OCI-LY7 (cell line): ENCODE measurements around the gene PDLIM3. TPM values are rescaled to one million over a fixed set of nuclear protein-coding genes. Genes with fewer than 3 reads are reported as not detected.

Experiments
- BruUV-seq: library from RNA; stranded (reverse); fragments of 400-500 nt; replicated peaks from 2 replicates; lab custom pipeline; 2021; lab: Mats Ljungman, UMichigan
- CTCF ChIA-PET: fragments of 300-600 bp; sonication (Branson Sonifier 250); formaldehyde crosslinking; loops from one replicate; lab custom pipeline; 2022; ENCODE audit warnings: antibody characterized with exemption; ENCODE audit not compliant: unreplicated experiment; lab: Charles Lee
- POLR2A ChIA-PET: fragments of 300-600 bp; sonication (Branson Sonifier 250); formaldehyde crosslinking; loops from one replicate; lab custom pipeline; 2022; ENCODE audit warnings: antibody characterized with exemption; lab: Charles Lee
- DNase-seq: peaks from one replicate; pipeline ENCODE4 v3.0.0-alpha.2; 2015; ENCODE audit warnings: low spot score
- H2AFZ ChIP-seq: fragments of 200-600 bp; sonication (generic), shearing (Covaris generic); 2 replicates; pipeline ENCODE4 v1.6.1; 2014; ENCODE audit warnings: mild to moderate bottlenecking, antibody characterized with exemption, low read length, moderate library complexity
- H3K27ac ChIP-seq: fragments of 200-600 bp; sonication (generic); 2 replicates; pipeline ENCODE4 v1.5.1; 2014; ENCODE audit warnings: mixed run types, low read depth, mild to moderate bottlenecking, moderate library complexity, low read length, inconsistent platforms; ENCODE audit not compliant: poor library complexity, severe bottlenecking
- H3K36me3 ChIP-seq: fragments of 200-600 bp; sonication (generic); 2 replicates; pipeline ENCODE4 v1.6.1; 2014; ENCODE audit warnings: mild to moderate bottlenecking, antibody characterized with exemption, low read length, moderate library complexity, mixed read lengths; ENCODE audit not compliant: insufficient read depth
- H3K4me1 ChIP-seq: fragments of 200-600 bp; sonication (generic); 2 replicates; pipeline ENCODE4 v1.5.1; 2014; ENCODE audit warnings: mild to moderate bottlenecking, low read length; ENCODE audit not compliant: insufficient read depth, poor library complexity, severe bottlenecking
- H3K4me2 ChIP-seq: fragments of 200-600 bp; sonication (generic); 2 replicates; pipeline ENCODE4 v1.6.1; 2014; ENCODE audit warnings: mild to moderate bottlenecking, low read length
- H3K4me3 ChIP-seq: fragments of 200-600 bp; sonication (generic); 2 replicates; pipeline ENCODE4 v1.5.1; 2014; ENCODE audit warnings: mild to moderate bottlenecking, low read depth, low read length; ENCODE audit not compliant: poor library complexity, severe bottlenecking
- H3K79me2 ChIP-seq: fragments of 200-600 bp; sonication (generic); 2 replicates; pipeline ENCODE4 v1.6.1; 2016; ENCODE audit warnings: low read depth, mild to moderate bottlenecking, low read length, moderate library complexity, mixed read lengths; ENCODE audit not compliant: insufficient read depth
- H3K9me2 ChIP-seq: fragments of 200-600 bp; sonication (generic); 2 replicates; pipeline ENCODE4 v1.6.1; 2016; ENCODE audit warnings: mild to moderate bottlenecking, low read length, mixed read lengths; ENCODE audit not compliant: insufficient read depth
- H3K9me3 ChIP-seq: fragments of 200-600 bp; sonication (generic); 2 replicates; pipeline ENCODE4 v1.6.1; 2014; ENCODE audit warnings: mild to moderate bottlenecking, mixed run types, low read length, mixed read lengths
- H4K20me1 ChIP-seq: fragments of 200-600 bp; sonication (generic); 2 replicates; pipeline ENCODE4 v1.6.1; 2014; ENCODE audit warnings: mild to moderate bottlenecking, antibody characterized with exemption, low read length, moderate library complexity, mixed read lengths; ENCODE audit not compliant: insufficient read depth
- EZH2phosphoT487 ChIP-seq: fragments of 200-600 bp; sonication (generic); IDR thresholded peaks from 2 replicates; pipeline ENCODE4 v1.6.1; 2018; ENCODE audit warnings: low read depth, borderline replicate concordance, mild to moderate bottlenecking, mixed run types, antibody characterized with exemption, low read length, moderate library complexity, mixed read lengths
- intact Hi-C: fragments of 100-400 bp; cut with micrococcal nuclease; formaldehyde crosslinking; loops from one replicate; pipeline ENCODE4 v1.10.0; 2022; ENCODE audit not compliant: unreplicated experiment
- total RNA-seq, 2 experiments: library from RNA; depleted of rRNA in 1 of 2; stranded (reverse); fragments of >200 nt in 1 of 2; shearing (Covaris generic) in 1 of 2; gene quantifications; 2 replicates each; pipeline ENCODE4 v1.2.3, GENCODE V29; 2014 to 2022
- TF ChIP-seq, protein P1 (sequence below): fragments of 200-600 bp; sonication (generic); conservative IDR thresholded peaks from 2 replicates; pipeline ENCODE4 v1.5.1; 2014; ENCODE audit warnings: mild to moderate bottlenecking, antibody characterized with exemption, low read length, moderate library complexity, mixed read lengths

PDLIM3 gene
- total RNA-seq, 2 experiments from 2014 or later, result 0.03 TPM; not detected in 1

- no peaks in the 10 kb centered on the region for H3K79me2 ChIP-seq
- H3K36me3 ChIP-seq, result no peaks in the 10 kb centered on the region
- no TSS peak for BruUV-seq
- no peak for DNase-seq
- no peak overlapping the region for H2AFZ ChIP-seq
- ChIA-PET POLR2A (interaction anchor here (0.7 to 2.5 kb wide), 4 partner anchors 10 to 25 kb away, joined by 3 to 7 read pairs (median 4); no protein-coding TSS in a partner anchor), CTCF (no interaction called here)
- no peaks in the 10 kb centered on the region for H4K20me1 ChIP-seq
- H3K4me2 ChIP-seq, result no peak overlapping the region
- no peaks in the 10 kb centered on the region for H3K9me3 ChIP-seq
- no peaks in the 10 kb centered on the region for H3K9me2 ChIP-seq
- H3K27ac ChIP-seq, result no peak overlapping the region
- no peak overlapping the region for H3K4me3 ChIP-seq
- no peaks in the 10 kb centered on the region for H3K4me1 ChIP-seq
- intact Hi-C loops, result no loop called here
- TF ChIP-seq, protein P1, sequence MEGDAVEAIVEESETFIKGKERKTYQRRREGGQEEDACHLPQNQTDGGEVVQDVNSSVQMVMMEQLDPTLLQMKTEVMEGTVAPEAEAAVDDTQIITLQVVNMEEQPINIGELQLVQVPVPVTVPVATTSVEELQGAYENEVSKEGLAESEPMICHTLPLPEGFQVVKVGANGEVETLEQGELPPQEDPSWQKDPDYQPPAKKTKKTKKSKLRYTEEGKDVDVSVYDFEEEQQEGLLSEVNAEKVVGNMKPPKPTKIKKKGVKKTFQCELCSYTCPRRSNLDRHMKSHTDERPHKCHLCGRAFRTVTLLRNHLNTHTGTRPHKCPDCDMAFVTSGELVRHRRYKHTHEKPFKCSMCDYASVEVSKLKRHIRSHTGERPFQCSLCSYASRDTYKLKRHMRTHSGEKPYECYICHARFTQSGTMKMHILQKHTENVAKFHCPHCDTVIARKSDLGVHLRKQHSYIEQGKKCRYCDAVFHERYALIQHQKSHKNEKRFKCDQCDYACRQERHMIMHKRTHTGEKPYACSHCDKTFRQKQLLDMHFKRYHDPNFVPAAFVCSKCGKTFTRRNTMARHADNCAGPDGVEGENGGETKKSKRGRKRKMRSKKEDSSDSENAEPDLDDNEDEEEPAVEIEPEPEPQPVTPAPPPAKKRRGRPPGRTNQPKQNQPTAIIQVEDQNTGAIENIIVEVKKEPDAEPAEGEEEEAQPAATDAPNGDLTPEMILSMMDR, result no peak
- TF ChIP-seq EZH2phosphoT487, result no peak
Measured at GRCh38 chr4:185573651-185574199, 38.4 kb upstream of the PDLIM3 start.

- intact Hi-C loops, result no loop called here
- H2AFZ ChIP-seq, result no peak overlapping the region
- H3K9me2 ChIP-seq, result no peaks in the 10 kb centered on the region
- H3K4me1 ChIP-seq, result no peaks in the 10 kb centered on the region
- TF ChIP-seq, protein P1, result no peak
- TF ChIP-seq EZH2phosphoT487, result no peak
- no peaks in the 10 kb centered on the region for H4K20me1 ChIP-seq
- H3K4me2 ChIP-seq, result no peak overlapping the region
- no peaks in the 10 kb centered on the region for H3K79me2 ChIP-seq
- H3K4me3 ChIP-seq, result no peak overlapping the region
- CTCF ChIA-PET, result no interaction called here
- no peak overlapping the region for H3K27ac ChIP-seq
- H3K9me3 ChIP-seq, result no peaks in the 10 kb centered on the region
- POLR2A ChIA-PET, result no interaction called here
- no peaks in the 10 kb centered on the region for H3K36me3 ChIP-seq
- BruUV-seq, result no TSS peak
- no peak for DNase-seq
Measured at GRCh38 chr4:185570727-185571126, 35.4 kb upstream of the PDLIM3 start.

DNA sequence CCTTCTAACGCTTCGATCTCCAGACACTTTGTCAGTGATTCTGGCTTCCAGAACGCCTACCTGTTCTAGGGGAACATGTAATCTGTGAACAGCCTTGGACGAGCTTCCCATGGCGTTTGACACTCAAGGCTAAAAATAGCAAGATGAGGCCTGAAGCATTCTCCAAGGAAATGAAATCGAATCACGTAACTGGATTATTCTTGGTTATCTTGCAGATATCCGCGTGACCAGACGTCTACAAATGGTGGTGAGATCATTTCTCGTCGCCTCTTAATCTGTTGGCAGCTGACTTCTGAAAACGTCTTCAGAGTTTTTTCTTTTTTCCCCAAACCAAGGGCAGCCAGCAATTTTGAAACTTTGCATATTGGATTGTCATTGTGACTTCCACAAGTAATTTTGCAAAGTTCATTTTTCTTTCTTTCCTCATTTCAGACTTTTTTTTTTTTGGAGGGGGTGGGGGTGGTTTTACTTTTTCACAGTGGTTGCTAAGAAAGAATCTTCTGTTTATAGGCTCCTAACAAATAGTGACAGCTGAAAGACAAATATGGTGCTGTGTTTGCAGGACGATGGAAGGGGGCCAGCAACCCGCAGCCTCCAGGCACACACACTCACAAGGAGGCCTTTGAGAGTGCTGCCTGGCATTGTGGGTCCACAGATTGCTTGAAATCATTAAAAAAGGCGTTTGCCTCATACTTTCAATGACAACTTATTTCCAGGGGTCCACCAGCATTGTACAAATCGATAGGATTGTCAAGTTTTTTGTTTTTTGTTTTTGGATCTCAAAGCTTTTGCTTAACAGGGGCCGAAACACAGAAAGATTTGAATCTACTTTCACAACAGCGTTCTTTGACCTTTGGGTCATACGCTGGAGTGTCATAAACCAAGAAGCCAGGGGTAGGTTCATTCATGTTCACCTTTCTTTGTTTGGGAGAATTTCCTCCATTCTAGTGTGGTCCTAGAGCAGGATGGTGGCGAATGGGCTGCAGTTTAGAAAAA is 32.4 kb upstream of the PDLIM3 start:
- no peak overlapping the region for H3K27ac ChIP-seq
- BruUV-seq, result no TSS peak
- no peaks in the 10 kb centered on the region for H3K9me3 ChIP-seq
- no peak overlapping the region for H3K4me2 ChIP-seq
- TF ChIP-seq, protein P1, result no peak
- TF ChIP-seq EZH2phosphoT487, result no peak
- intact Hi-C loops, result no loop called here
- H2AFZ ChIP-seq, result no peak overlapping the region
- H4K20me1 ChIP-seq, result no peaks in the 10 kb centered on the region
- DNase-seq, result no peak
- POLR2A ChIA-PET, result interaction anchor here (0.6 to 1.2 kb wide), 4 partner anchors 10 to 735 kb away, joined by 3 to 6 read pairs (median 5); no protein-coding TSS in a partner anchor
- CTCF ChIA-PET, result no interaction called here
- no peaks in the 10 kb centered on the region for H3K4me1 ChIP-seq
- no peaks in the 10 kb centered on the region for H3K79me2 ChIP-seq
- no peaks in the 10 kb centered on the region for H3K9me2 ChIP-seq
- no peak overlapping the region for H3K4me3 ChIP-seq
- H3K36me3 ChIP-seq, result no peaks in the 10 kb centered on the region
